NCI-H2107 (cell line): Measurements from ENCODE around the gene DHCR24.
"Not testable (repeated sequence)": the region's sequence is repeated elsewhere in the genome, so short reads cannot be mapped to it uniquely, and the experiment has no call there.

Experiments used
- DNase-seq: peaks from one replicate; lab custom pipeline; 2025; lab: John Stamatoyannopoulos, UW

Gene DHCR24, protein sequence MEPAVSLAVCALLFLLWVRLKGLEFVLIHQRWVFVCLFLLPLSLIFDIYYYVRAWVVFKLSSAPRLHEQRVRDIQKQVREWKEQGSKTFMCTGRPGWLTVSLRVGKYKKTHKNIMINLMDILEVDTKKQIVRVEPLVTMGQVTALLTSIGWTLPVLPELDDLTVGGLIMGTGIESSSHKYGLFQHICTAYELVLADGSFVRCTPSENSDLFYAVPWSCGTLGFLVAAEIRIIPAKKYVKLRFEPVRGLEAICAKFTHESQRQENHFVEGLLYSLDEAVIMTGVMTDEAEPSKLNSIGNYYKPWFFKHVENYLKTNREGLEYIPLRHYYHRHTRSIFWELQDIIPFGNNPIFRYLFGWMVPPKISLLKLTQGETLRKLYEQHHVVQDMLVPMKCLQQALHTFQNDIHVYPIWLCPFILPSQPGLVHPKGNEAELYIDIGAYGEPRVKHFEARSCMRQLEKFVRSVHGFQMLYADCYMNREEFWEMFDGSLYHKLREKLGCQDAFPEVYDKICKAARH

DNA sequence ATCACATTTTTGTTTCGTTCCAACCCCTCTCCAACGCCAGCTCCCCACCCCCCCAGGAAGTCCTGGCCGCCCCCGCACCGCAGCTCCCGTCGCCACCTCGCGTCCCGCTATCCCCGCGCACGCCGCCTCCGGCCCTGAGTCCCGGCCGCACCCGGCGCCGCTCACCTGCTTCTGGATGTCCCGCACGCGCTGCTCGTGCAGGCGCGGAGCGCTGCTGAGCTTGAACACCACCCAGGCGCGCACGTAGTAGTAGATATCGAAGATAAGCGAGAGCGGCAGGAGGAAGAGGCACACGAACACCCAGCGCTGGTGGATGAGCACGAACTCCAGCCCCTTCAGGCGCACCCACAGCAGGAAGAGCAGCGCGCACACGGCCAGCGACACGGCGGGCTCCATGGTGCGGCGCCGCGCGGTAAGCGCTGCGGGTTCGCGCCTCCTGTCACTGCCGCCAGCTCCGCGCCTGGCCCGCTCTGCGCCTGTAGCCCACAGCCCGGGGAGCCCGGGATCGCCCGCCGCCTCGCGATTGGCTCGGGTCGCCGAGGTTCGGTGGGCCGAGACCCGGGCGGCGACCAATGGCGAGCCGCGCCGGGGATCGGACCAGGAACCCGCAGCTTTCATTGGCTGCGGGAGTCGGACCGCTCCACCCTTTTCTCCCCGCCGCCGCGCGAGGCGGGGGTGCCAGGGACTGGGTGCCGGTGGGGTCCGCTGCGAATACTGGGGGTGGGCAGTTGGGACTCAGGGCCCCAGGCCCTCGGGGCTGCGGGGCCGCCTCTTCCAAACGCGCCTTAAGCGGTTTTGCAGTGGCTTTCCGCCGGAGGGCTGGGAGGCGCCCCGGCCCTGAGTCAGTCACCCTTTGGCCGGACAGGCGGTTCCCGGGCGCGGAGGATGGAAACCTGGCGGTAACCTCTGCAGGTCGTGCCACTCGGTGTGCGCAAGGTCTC lies at the start of gene DHCR24:
DHCR24 (minus strand) TSS at position 472 of the 941 bp plus-strand sequence; CDS start at position 396, 76 bp downstream.
- DNase-seq: peak; percentile 91

DNA sequence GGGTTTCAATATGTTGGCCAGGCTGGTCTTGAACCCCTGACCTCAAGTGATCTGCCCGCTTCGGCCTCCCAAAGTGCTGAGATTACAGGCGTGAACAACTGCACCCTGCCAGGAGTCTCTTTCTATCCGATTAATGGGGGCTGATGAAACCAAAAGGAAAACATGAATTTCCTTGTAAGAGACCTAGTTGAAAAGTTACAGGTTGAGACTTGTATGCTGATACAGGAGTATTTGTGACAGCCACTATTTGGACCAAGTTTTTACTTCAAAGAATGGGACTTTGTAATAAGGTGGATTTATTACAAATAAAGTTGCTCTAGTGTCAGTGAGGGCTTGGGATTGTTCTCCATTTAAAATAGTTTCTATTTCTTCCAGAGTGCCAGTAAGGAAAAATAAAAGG lies 49.8 kb upstream of the DHCR24 start:
- DNase-seq: no peak

DNA sequence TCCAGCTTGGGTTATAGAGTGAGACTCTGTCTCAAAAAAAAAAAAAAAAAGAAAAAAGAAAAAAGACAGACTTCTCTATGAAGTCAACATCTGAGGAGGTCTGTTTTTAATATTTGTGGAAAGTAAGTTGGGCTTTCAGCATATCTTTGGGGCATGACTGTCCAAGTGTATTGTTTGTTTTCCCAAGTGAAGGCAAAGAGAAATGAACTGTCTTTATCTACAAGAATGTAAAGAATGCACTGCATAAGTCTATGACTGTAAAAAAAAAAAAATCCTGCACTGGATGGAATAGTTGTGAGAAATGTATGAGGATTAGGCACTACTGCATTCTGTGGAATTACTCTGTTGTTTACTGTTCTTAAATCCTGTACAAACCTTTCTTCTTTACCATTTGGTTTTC lies 47.9 kb upstream of the DHCR24 start:
- DNase-seq: no peak

DNA sequence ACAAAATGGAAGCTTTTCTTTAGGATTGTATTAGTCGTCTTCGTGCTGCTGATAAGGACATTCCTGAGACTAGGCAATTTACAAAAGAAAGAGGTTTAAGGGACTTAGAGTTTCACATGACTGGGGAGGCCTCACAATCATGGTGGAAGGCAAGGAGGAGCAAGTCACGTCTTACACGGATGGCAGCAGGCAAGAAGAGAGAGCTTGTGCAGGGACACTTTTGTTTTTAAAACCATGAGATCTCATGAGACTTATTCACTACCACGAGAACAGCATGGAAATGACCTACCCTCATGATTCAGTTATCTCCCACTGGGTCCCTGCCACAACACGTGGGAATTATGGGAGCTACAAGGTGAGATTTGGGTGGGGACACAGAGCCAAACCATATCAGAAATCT lies 47.1 kb upstream of the DHCR24 start:
- DNase-seq: not testable (repeated sequence)

DNA sequence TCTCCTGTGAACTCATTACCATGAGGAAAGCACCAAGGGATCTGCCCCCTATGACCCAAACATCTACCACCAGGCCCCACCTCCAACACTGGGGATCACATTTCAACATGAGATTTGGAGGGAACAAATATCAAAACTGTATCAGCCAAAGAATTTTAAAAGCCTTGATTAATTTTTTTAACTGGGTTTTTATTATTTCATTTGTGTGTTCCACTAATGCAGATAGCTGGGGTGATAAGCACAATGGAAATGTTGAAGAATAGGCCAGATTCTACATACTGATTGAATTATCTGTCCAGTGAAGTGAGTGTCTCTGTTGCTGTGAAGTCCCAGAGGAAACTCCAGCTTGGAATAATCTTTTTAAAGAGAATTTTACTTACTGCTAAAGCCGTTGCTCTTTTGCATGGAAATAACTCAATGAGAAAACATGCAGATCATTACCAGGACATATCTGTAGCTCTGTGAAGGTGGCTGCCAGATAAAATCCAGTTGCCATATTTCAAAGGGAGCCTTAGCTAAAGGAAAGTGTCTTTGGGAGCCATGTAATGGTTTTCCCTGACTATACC lies 44.4 kb upstream of the DHCR24 start:
- DNase-seq: no peak

DNA sequence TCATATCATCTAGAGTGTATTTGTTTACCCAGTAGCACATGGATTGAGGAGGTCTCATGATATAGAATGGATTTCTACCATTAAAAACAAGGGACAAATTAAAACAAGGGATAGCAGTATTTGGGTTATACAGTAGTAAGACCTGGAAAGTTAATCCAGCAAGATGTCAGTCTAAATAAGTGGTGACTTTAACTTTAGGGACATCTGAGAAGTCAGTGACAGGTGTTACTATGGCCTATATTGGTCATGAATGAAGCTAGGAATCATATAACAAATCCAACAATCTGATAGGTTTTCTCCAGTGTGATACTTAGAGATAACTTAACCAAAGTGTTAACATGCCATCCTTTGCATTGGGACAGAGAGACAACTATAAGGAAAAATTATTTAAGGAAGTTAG lies 42.7 kb upstream of the DHCR24 start:
- no peak for DNase-seq

DNA sequence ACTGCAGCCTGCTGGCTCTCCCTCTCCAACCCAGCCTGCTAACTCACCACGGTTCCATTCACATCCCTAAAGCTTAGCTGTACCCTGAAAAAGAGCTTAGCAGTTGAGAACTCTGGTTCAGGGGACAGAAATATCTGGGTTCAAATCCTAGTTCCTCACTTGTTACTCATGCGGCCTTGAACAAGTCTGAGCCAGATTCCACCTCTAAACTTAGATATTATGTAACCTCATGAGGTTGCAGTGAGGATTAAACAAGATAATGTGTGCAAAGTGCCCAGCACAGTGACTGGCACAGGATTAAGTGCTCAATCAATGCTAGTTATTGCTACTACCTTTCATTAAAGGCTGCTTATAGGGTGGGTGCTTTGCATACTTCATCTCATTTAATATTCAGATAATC lies 41.3 kb upstream of the DHCR24 start:
- no peak for DNase-seq

DNA sequence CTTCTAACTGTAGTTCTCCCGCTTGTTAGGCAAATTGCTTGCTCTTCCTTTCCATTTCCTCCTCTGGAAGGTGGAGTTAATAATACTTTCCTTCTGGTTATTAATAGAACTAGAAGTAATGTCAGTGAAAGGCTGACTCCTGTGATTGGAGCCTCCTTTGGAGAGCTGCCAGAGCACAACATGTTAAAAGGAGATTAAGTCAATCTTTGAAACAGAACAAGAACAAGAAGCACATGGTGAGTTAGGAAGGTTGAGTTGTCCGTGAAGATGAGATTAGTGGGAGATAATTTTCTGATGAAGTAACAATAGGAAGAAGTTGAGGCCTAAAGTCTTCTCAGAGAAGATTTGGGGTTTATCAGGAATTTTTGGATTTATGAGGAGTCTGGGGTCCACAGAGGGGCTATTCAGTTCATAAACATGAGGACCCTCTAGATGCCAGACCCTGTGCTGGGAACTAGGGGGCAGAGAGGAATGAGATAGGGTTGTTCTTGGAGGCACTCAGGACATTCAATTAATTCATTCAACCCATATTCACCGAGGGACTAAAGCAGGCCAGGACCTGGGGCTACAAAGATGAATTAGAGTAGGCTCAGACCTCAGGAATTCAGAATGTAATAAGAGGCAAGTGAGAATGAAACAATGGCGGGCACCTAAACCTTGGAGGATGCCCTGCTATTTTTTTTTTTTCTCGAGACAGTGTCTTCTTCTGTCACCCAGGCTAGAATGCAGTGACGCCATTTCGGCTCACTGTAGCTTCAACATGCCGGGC lies 40.7 kb upstream of the DHCR24 start:
- no peak for DNase-seq

DNA sequence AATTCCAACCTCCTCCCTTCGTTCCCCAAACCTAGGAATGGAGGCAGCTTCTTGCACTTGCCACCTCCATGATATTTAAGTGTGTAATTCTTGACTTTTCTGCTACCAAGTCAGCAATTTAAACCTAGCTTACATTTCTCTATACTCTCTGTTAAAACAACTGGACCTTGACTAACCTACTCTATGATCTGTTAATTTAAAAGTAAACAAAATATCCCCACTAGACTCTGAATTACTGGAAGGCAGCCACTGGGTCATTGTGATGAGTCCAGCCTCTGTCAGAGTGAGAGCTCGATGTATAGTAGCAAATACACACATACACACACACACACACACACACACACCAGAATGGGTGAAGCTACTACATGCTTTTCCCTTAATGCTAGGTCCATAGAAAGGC lies 40.0 kb upstream of the DHCR24 start:
- DNase-seq: no peak

DNA sequence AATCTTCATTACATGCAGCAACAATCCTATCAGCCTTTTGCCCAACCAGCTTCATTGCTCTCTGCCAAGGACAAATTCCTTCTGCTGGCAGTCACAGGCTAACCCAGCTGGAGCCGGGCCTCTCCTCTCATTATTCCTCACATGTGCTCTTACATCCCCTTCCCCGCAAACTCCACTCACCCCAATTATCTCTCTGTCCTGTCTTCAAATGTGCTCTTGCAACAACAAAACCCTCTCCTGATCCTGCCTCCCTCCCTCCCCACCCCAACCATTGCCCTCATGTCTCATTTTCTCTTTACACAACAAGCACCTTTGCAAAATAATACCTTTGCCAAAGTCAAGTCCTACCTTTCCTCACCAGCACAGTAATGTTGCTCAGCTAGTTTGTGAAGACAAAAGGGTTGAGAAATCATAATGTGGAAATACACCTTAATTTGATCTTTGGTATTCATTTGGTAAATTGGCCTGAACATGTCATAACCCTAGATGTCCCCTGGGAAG lies 36.0 kb upstream of the DHCR24 start:
- DNase-seq: no peak

DNA sequence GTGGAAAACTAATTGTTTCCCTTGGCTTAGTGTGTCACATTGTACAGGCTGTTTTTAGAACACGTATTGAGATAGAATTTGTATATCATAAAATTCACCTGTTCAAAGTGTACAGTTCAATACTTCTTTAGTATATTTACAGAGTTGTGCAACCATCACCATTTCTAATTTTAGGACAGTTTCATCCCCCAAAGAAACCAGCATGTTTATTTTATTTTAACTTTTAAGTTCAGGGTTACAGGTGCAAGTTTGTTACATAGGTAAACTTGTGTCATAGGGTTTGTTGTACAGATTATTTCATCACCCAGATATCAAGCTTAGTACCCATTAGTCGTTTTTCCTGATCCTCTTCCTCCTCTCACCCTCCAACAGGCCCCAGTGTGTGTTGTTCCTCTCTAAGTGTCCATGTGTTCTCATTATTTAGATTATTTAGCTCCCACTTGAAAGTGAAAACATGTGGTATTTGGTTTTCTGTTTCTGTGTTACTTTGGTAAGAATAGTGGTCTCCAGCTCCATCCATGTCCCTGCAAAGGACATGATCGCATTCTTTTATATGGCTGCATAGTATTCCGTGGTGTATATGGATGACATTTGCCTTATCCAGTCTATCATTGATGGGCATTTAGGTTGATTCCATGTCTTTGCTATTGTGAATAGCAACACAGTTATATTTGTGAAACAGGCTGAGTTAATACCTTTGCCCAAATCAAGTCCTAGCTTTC lies 35.2 kb upstream of the DHCR24 start:
- DNase-seq: no peak

DNA sequence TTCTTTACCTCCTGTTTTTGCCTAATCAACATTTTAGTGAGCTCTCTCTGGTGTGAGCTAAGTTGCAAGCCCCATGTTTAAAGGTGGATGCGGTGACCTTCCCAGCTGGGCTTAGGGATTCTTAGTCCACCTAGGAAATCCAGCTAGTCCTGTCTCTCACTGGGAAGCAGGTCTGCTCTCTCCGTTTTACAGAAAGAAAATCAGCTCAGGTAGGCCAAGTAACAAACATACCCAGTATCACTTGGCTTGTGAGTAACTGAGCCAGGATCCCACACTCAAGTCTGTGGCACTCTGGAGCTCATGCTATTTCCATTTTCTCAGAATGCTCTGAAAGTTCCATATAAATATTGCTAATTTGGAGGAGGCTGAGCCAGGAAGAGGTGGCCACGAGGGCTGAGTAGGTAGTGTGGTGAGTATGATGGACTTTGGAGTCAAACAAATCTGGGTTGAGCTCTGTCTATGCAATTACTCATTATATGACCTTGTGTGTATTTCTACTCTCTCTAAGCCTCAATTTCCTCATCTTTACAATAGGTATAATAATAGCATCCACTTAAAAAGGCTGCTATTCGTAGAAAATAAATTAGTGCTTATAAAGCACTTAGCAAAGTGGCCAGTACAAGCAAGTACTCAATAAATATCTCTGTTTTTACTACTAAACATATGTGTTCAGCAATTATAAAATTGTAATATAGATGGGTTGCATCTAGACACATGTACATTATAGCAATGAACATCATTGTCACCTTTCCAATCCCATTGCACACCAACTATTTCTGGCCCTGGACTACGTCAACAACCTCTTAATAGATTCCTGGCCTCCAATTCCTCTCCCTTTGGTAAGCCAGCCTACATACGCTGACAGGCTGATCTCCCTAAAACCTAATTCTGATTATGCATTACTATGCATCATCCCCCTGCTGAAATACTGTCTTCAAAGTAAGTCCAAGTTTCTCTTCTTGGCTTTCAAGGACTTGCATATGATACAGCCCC lies 32.7 kb upstream of the DHCR24 start:
- DNase-seq: no peak

DNA sequence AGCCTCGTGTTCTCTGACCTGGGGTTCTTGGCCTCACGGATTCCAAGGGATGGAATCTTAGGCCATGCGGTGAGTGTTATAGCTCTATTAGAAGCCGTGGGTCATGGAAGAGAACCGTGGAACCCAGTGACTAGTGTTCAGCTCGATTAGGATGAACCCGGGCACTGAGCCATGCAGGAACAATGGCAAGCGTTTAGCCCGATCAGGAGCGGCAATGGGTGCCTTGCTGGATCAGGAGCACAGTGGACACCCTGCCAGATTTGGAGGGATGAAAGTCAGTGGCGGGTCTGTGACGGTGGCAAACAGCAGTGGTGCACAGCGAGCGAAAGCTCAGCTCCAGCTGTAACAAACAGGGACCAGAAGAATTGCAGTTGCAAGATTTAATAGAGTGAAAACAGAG lies 24.1 kb upstream of the DHCR24 start:
- not testable (repeated sequence) for DNase-seq

DNA sequence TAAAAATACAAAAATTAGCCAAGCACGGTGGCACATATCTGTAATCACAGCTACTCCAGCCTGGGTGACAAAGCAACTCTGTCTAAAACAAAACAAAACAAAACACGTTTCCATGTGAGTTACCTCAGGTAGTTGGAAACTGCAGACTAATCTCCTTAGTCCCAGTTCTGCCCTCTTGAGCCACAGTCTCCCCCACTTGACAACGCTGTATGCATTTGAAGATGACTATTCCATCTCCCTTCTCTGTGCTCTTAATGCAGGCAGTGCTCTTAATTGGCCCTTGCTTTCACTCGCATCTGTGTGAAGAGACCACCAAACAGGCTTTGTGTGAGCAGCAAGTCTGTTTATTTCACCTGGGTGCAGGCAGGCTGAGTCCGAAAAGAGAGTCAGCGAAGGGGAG lies 19.6 kb upstream of the DHCR24 start:
- no peak for DNase-seq

DNA sequence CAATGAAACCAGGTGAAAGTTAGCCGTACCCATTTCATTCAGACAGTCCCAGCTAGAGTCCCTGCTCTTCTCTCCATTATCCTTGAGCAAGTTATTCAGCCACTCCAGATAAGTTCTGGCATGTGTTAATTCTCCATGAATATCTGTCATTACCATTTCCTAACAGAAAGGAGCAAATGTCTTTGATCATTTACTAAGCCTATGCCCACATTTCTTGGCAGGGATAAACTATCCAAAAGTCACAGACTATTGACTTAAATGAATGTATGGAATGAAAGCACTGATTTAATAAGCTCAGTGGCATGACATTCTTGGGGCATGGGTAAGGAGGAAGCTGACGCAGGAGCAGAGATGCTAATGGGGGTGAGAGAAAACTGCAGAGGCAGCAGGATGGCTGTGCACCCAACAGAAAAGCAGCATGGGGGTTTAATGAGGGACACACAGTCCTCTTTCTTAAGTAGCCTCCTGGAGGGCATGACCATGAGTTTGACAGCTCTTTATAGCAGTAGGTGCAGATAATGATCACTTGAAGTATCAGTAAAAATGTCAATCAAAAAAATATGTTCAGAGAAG lies 17.6 kb upstream of the DHCR24 start:
- DNase-seq: no peak

DNA sequence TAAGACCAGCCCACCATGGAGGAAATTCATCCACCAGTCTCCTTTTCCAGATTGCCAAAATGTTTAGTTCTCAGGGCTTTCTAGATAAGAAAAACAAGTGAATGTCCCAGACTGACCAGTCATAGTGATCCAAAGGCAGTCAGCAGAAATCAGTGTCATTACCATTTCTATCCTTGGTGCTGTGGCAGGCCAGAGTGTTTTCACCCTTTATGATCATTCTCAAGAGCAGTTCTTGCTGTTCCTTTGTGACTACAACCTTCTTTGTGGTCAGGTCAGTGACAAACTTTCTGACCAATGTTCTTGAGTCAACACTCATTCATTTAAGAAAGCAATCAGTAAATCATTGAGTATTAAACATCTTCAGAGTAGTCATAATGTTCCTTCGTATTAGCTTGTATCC lies 7.3 kb upstream of the DHCR24 start:
- DNase-seq: no peak

DNA sequence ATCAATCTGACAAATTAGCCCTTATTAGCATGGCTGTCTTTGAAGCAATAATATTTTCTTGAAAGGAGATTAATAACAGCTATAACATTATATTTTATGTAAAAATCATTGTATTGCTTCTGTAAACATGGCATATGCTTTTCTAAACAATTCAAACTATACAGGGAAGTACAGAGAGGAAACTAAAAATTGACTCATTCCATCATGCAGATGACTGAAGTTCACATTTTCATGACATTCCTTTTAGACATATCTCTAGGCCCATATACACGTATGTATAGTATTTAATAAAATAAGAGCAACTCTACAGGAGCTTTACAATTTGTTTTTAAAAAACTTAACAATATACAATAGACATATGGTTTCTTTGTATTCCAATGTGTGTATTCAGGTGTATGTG lies 5.6 kb upstream of the DHCR24 start:
- no peak for DNase-seq

DNA sequence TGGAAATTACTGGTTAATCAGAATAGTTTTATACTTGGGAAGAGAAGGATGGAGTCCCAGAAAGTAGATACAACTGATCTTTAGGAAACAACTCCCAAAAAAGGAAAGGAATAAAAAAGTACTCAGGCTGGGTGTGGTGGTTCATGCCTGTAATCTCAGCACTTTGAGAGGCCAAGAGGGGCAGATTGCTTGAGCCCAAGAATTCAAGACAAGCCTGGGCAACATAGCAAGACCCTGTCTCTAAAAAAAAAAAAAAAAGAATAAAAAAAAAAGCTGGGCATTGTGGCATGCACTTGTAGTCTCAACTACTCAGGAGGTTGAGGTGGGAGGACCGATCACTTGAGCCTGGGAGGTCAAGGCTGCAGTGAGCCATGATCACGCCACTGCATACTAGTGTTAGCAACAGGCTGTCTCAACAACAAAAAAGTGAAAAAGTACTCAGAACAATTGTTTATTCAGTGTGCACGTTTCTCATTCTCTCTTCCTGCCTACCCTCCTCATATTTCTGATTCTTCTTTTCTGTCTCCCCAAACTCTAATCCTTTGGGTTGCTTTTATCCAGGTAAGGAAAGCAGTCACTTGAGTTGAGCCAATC lies 2.2 kb upstream of the DHCR24 start:
- DNase-seq: no peak
